GM12874 (cell line): Measurements from ENCODE around the gene PTGES3.

ENCODE experiments used
- CTCF ChIP-seq: IDR thresholded peaks from 2 replicates; pipeline ENCODE4 v1.5.1; 2011; ENCODE audit warnings: low read depth, mild to moderate bottlenecking, control low read depth, low read length, moderate library complexity; ENCODE audit not compliant: insufficient read depth

Gene PTGES3

GRCh38 chr12:56716933-56717880 lies 29.1 kb upstream of the PTGES3 start:
- TF ChIP-seq CTCF, result no peak

- TF ChIP-seq CTCF, result no peak
These were observed 28.4 kb upstream of the PTGES3 start for GRCh38 chr12:56716458-56716857.

- TF ChIP-seq CTCF, result no peak
These were observed 27.7 kb upstream of the PTGES3 start for GRCh38 chr12:56715798-56716197.

- no peak for TF ChIP-seq CTCF
These were observed 26.4 kb upstream of the PTGES3 start for GRCh38 chr12:56714431-56714929.

- TF ChIP-seq CTCF, result no peak
These were observed 25.3 kb upstream of the PTGES3 start for GRCh38 chr12:56713345-56713744.

- no peak for TF ChIP-seq CTCF
These were observed 21.8 kb upstream of the PTGES3 start for GRCh38 chr12:56709759-56710376.

GRCh38 chr12:56699020-56699661 lies 11.1 kb upstream of the PTGES3 start:
- no peak for TF ChIP-seq CTCF
